ENCODE measurements around the gene SDK1.

DNA sequence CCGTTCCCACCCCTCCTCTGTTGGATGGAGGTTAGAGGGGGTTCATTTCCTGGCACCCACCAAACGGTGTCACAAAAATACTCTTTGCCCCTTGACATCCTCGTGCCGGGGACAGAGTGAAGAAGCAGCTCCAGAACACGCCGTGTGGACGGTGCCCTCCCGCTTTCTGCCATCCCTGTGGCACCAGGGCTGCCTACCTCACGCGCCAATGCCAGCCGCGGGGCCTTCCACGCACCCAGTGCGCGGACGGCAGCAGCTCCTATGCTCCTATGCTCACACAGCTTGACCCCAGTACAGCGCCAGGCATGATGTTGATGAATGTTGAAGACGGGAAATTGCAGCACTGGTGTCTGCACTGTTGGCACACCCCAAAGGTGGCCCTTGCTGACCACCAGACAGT is 873.8 kb downstream of the SDK1 start:
- no peak for TF ChIP-seq CTCF (IDR thresholded peaks at IDR 0.05)
- TF ChIP-seq POLR2AphosphoS5 (IDR thresholded peaks at IDR 0.05): no peak
- no peak for TF ChIP-seq POLR2A (IDR thresholded peaks at IDR 0.05)
